Left lung (tissue), 10 donors: ENCODE data around the gene SH3D21. TPM values are rescaled to one million over a fixed set of nuclear protein-coding genes. Genes with fewer than 3 reads are reported as not detected.

Source experiments
- ATAC-seq: fragments of 200-7000 bp; cut with Tn5 transposase; one replicate; pipeline ENCODE4 v1.9.1; 2020; ENCODE audit warnings: moderate library complexity
- DNase-seq, 4 donors: peaks; one replicate each; pipeline ENCODE4 v3.0.0-alpha.2; 2013 to 2020
- H3K27ac ChIP-seq, 2 donors: fragments of 200-600 bp; sonication (generic) in 1 of 2; one replicate each; pipeline versions ENCODE4 v1.5.0 to v1.8.0; 2020 to 2021
- H3K27me3 ChIP-seq, 2 donors: fragments of 200-600 bp; sonication (generic) in 1 of 2; one replicate each; pipeline versions ENCODE4 v1.5.0 to v1.8.0; 2020 to 2021
- H3K36me3 ChIP-seq, 2 donors: fragments of 200-600 bp; sonication (generic) in 1 of 2; one replicate each; pipeline versions ENCODE4 v1.5.0 to v1.8.0; 2020 to 2021
- H3K4me1 ChIP-seq, 2 donors: fragments of 200-600 bp; one replicate each; pipeline ENCODE4 v1.8.0; 2021
- H3K4me3 ChIP-seq, 2 donors: fragments of 200-600 bp; sonication (generic) in 1 of 2; one replicate each; pipeline versions ENCODE4 v1.5.0 to v1.8.0; 2020 to 2021; ENCODE audit warnings: mild to moderate bottlenecking in 1 of 2
- H3K9me3 ChIP-seq, 2 donors: fragments of 200-600 bp; sonication (generic) in 1 of 2; one replicate each; pipeline versions ENCODE4 v1.5.0 to v1.8.0; 2020 to 2021
- CTCF ChIP-seq, 2 donors: fragments of 200-600 bp; sonication (generic) in 1 of 2; IDR thresholded peaks; one replicate each; pipeline versions ENCODE4 v1.5.0 to v1.8.0; 2021; ENCODE audit warnings: antibody characterized with exemption in 2 of 2
- intact Hi-C, 2 donors: fragments of 100-400 bp; cut with DNase I; formaldehyde crosslinking; loops; one replicate each; pipeline versions ENCODE4 v1.11.2 to v1.14.2; 2022
- polyA plus RNA-seq, 6 donors: library from polyadenylated mRNA; unstranded; fragments of 120-200 nt; gene quantifications; one replicate each; pipeline ENCODE4 v1.2.1, GENCODE V29; 2013; ENCODE audit not compliant: insufficient read length in 6 of 6
- total RNA-seq, 2 donors: library from RNA; stranded (reverse); fragmentation: NEBNext Ultra II Directional; extraction: Animal tissue kit (Norgen Biotek cat#: 25700); gene quantifications; one replicate each; pipeline ENCODE4 v1.2.1, GENCODE V29; 2021
- donor health status: DM: no; HTN: yes; CAD: no.
- donor health status: DM: no; HTN: no; CAD: no.

Gene SH3D21
- total and polyA plus RNA-seq, 8 donors: 7.1 to 27.3 (median 18.4) TPM

GRCh38 chr1:36359911-36360550 lies 53.9 kb downstream of the SH3D21 start:
- DNase-seq (peak in 2 of 4 donors; percentile 22 to 67), ATAC-seq (peak; percentile 92)
- Histone ChIP-seq H3K27ac (peak overlapping the region; percentile 33 to 78), H3K9me3 (no peaks in the 10 kb centered on the region), H3K36me3 (peaks cover 0 to 69% of the 10 kb centered on the region in 2 donors), H3K27me3 (no peaks in the 10 kb centered on the region), H3K4me3 (no peak overlapping the region), H3K4me1 (peaks cover 3 to 33% of the 10 kb centered on the region in 2 donors)
- intact Hi-C loops: no loop called here
- no peak for TF ChIP-seq CTCF (IDR thresholded peaks at IDR 0.05)

- TF ChIP-seq CTCF (IDR thresholded peaks at IDR 0.05): no peak
- ATAC-seq: peak; percentile 16
- DNase-seq: peak in 1 of 4 donors; percentile 64
- Histone ChIP-seq H3K27ac (peak overlapping the region; percentile 61 to 85), H3K36me3 (peaks cover 0 to 46% of the 10 kb centered on the region in 2 donors), H3K4me1 (peaks cover 14 to 73% of the 10 kb centered on the region in 2 donors), H3K9me3 (no peaks in the 10 kb centered on the region), H3K27me3 (no peaks in the 10 kb centered on the region), H3K4me3 (no peak overlapping the region)
- intact Hi-C loops: no loop called here
Measured at GRCh38 chr1:36365381-36365780, 59.2 kb downstream of the SH3D21 start.

GRCh38 chr1:36366091-36366661 lies 60.0 kb downstream of the SH3D21 start:
- Histone ChIP-seq H3K9me3 (no peaks in the 10 kb centered on the region), H3K27ac (peak overlapping the region; percentile 61 to 85), H3K36me3 (peaks cover 0 to 39% of the 10 kb centered on the region in 2 donors), H3K4me1 (peaks cover 14 to 75% of the 10 kb centered on the region in 2 donors), H3K4me3 (no peak overlapping the region), H3K27me3 (no peaks in the 10 kb centered on the region)
- no peak for TF ChIP-seq CTCF (IDR thresholded peaks at IDR 0.05)
- ATAC-seq: peak; percentile 54
- intact Hi-C loops: no loop called here
- peak in 3 of 4 donors; percentile 58 to 86 (median 61) for DNase-seq

- Histone ChIP-seq H3K36me3 (peaks cover 0 to 32% of the 10 kb centered on the region in 2 donors), H3K27me3 (no peaks in the 10 kb centered on the region), H3K9me3 (no peaks in the 10 kb centered on the region), H3K27ac (peak overlapping the region in 1 of 2 donors; percentile 85), H3K4me1 (peaks cover 19 to 83% of the 10 kb centered on the region in 2 donors), H3K4me3 (no peak overlapping the region)
- DNase-seq (no peak), ATAC-seq (no peak)
- no peak for TF ChIP-seq CTCF (IDR thresholded peaks at IDR 0.05)
- intact Hi-C loops: no loop called here
Measured at GRCh38 chr1:36367066-36367465, 60.9 kb downstream of the SH3D21 start.

GRCh38 chr1:36367798-36368197 lies 61.6 kb downstream of the SH3D21 start:
- DNase-seq (no peak), ATAC-seq (no peak)
- H3K27ac ChIP-seq: no peak overlapping the region
- peaks cover 0 to 24% of the 10 kb centered on the region in 2 donors for H3K36me3 ChIP-seq
- intact Hi-C loops: no loop called here
- peaks cover 24 to 91% of the 10 kb centered on the region in 2 donors for H3K4me1 ChIP-seq
- no peak overlapping the region for H3K4me3 ChIP-seq
- H3K9me3 ChIP-seq: no peaks in the 10 kb centered on the region
- TF ChIP-seq CTCF (IDR thresholded peaks at IDR 0.05): no peak
- H3K27me3 ChIP-seq: no peaks in the 10 kb centered on the region
